HepG2 (cell line): ENCODE results near the gene KLHL36. TPM values are rescaled to one million over a fixed set of nuclear protein-coding genes. Genes with fewer than 3 reads are reported as not detected.

Experiments
- ATAC-seq: fragments of 200-7000 bp; cut with Tn5 transposase; 3 replicates; pipeline ENCODE4 v1.9.1; 2020; ENCODE audit warnings: mild to moderate bottlenecking, moderate library complexity
- BruUV-seq: library from RNA; stranded (reverse); fragments of 400-500 nt; replicated peaks from 2 replicates; lab custom pipeline; 2021; lab: Mats Ljungman, UMichigan
- CTCF ChIA-PET: fragments of 300-600 bp; formaldehyde crosslinking; extraction: SDS; loops from one replicate; lab custom pipeline; 2021; ENCODE audit warnings: low total read pairs, inconsistent platforms, low intra/inter-chr PET ratio; lab: Yijun Ruan, JAX
- POLR2A ChIA-PET: fragments of 350-600 bp; sonication (Branson Sonifier 250); formaldehyde crosslinking; loops from one replicate; lab custom pipeline; 2020; ENCODE audit warnings: antibody characterized with exemption, inconsistent platforms; lab: Yijun Ruan, JAX
- DNase-seq: peaks from one replicate; pipeline ENCODE4 v3.0.0-alpha.2; 2015; ENCODE audit warnings: low spot score
- FAIRE-seq: peaks from 3 replicates; lab custom pipeline; 2011; peaks lifted over from hg19 to GRCh38; lab: Jason Lieb, UNC
- H2AFZ ChIP-seq: one replicate; pipeline ENCODE4 v1.6.1; 2011; ENCODE audit warnings: low read length, inconsistent platforms
- H3K27ac ChIP-seq: fragments of 300-600 bp; 3 replicates; pipeline ENCODE4 v1.8.0; 2011; ENCODE audit warnings: mixed run types, mild to moderate bottlenecking, mixed read lengths, low read length, inconsistent platforms; ENCODE audit not compliant: insufficient read depth; ENCODE audit errors: extremely low read length
- H3K27me3 ChIP-seq, 2 experiments: fragments of 200-600 bp in 1 of 2; 2 replicates in 1 of 2; 3 replicates in 1 of 2; pipeline versions ENCODE4 v1.6.0 to v1.8.0; 2011; ENCODE audit warnings: low read length in 2 of 2, mild to moderate bottlenecking in 2 of 2, moderate library complexity in 2 of 2, inconsistent platforms in 1 of 2; ENCODE audit not compliant: insufficient read depth in 2 of 2, control insufficient read depth in 1 of 2
- H3K36me3 ChIP-seq, 2 experiments: fragments of 200-600 bp in 1 of 2; replicated peaks in 1 of 2; 2 replicates in 1 of 2; 3 replicates in 1 of 2; pipeline versions ENCODE4 v1.5.1 to v1.8.0; 2011; ENCODE audit warnings: low read length in 2 of 2, inconsistent platforms in 1 of 2; ENCODE audit not compliant: insufficient read depth in 2 of 2, control insufficient read depth in 1 of 2
- H3K4me1 ChIP-seq: 2 replicates; pipeline ENCODE4 v1.5.1; 2012; ENCODE audit warnings: low read length, inconsistent platforms; ENCODE audit not compliant: insufficient read depth
- H3K4me2 ChIP-seq: 2 replicates; pipeline ENCODE4 v1.6.0; 2011; ENCODE audit warnings: low read depth, low read length, inconsistent platforms
- H3K4me3 ChIP-seq, 3 experiments: fragments of 200-600 bp in 1 of 3; sonication (generic), shearing (Covaris generic) in 1 of 3; replicated peaks in 1 of 3; 2 replicates each; pipeline ENCODE4 v1.5.1; 2011 to 2016; ENCODE audit warnings: low read length in 3 of 3, inconsistent platforms in 2 of 3, low read depth in 2 of 3, mild to moderate bottlenecking in 2 of 3, control low read depth in 1 of 3, mixed read lengths in 1 of 3; ENCODE audit not compliant: insufficient read depth in 1 of 3
- H3K79me2 ChIP-seq: one replicate; pipeline ENCODE4 v1.6.1; 2011; ENCODE audit warnings: low read length, inconsistent platforms; ENCODE audit not compliant: insufficient read depth
- H3K9ac ChIP-seq: 2 replicates; pipeline ENCODE4 v1.6.0; 2011; ENCODE audit warnings: mild to moderate bottlenecking, low read depth, low read length, inconsistent platforms; ENCODE audit not compliant: insufficient read depth
- H3K9me3 ChIP-seq: 2 replicates; pipeline ENCODE4 v1.5.1; 2012; ENCODE audit warnings: mild to moderate bottlenecking, low read length
- H4K20me1 ChIP-seq: 2 replicates; pipeline ENCODE4 v1.6.0; 2011; ENCODE audit warnings: inconsistent platforms, mild to moderate bottlenecking, low read length, moderate library complexity; ENCODE audit not compliant: insufficient read depth
- ATM ChIP-seq: fragments of 450-650 bp; IDR thresholded peaks from 2 replicates; pipeline ENCODE4 v1.7.1; 2017; ENCODE audit warnings: mild to moderate bottlenecking, borderline replicate concordance
- HNF4A ChIP-seq: sonication (generic); formaldehyde crosslinking; IDR thresholded peaks from 2 replicates; pipeline ENCODE4 v1.4.0; 2020; ENCODE audit warnings: missing genetic modification reagents
- HOXA5 ChIP-seq: sonication (generic); formaldehyde crosslinking; IDR thresholded peaks from 2 replicates; pipeline ENCODE4 v1.4.0; 2020; ENCODE audit warnings: missing genetic modification reagents
- PHF21A ChIP-seq: sonication (generic); formaldehyde crosslinking; IDR thresholded peaks from 2 replicates; pipeline ENCODE4 v1.5.0; 2020; ENCODE audit warnings: mild to moderate bottlenecking, missing genetic modification reagents
- RNF2 ChIP-seq: fragments of 450-650 bp; conservative IDR thresholded peaks from 2 replicates; pipeline ENCODE4 v1.6.1; 2016; ENCODE audit warnings: low read depth
- SIX4 ChIP-seq: sonication (generic); formaldehyde crosslinking; IDR thresholded peaks from 2 replicates; pipeline ENCODE4 v1.4.0; 2020; ENCODE audit warnings: missing genetic modification reagents
- TOPORS ChIP-seq: sonication (generic); formaldehyde crosslinking; IDR thresholded peaks from 2 replicates; pipeline ENCODE4 v1.8.0; 2023; ENCODE audit warnings: mild to moderate bottlenecking, missing genetic modification reagents
- ZFP36 ChIP-seq: fragments of 150-350 bp; IDR thresholded peaks from 2 replicates; pipeline ENCODE4 v1.6.1; 2018; ENCODE audit warnings: borderline replicate concordance, low read length, low read depth; ENCODE audit not compliant: partially characterized antibody
- ZFYVE20 ChIP-seq: sonication (generic); formaldehyde crosslinking; IDR thresholded peaks from 2 replicates; pipeline ENCODE4 v1.8.0; 2023; ENCODE audit warnings: low read depth, mild to moderate bottlenecking, moderate library complexity, missing genetic modification reagents, borderline replicate concordance
- ZNF205 ChIP-seq: IDR thresholded peaks from 2 replicates; pipeline ENCODE4 v1.6.1; 2018; ENCODE audit warnings: missing biosample characterization, missing genetic modification reagents
- ZNF766 ChIP-seq: sonication (generic); formaldehyde crosslinking; IDR thresholded peaks from 2 replicates; pipeline ENCODE4 v1.5.0; 2020; ENCODE audit warnings: missing genetic modification reagents, borderline replicate concordance
- ZNF775 ChIP-seq: sonication (generic); formaldehyde crosslinking; IDR thresholded peaks from 2 replicates; pipeline ENCODE4 v1.4.0; 2020; ENCODE audit warnings: missing genetic modification reagents, mild to moderate bottlenecking, moderate library complexity, borderline replicate concordance
- ZNF776 ChIP-seq: sonication (generic); formaldehyde crosslinking; IDR thresholded peaks from 2 replicates; pipeline ENCODE4 v1.4.0; 2020; ENCODE audit warnings: mild to moderate bottlenecking, missing genetic modification reagents
- ZNF792 ChIP-seq: IDR thresholded peaks from 2 replicates; pipeline ENCODE4 v1.6.1; 2016
- WGBS: methylation state at CpG from one replicate; pipeline ENCODE4 v1.1.6; 2017; ENCODE audit warnings: low lambda C conversion rate; 5-methylcytosine and 5-hydroxymethylcytosine counted together
- in situ Hi-C: cut with HindIII; loops from 2 replicates; pipeline ENCODE4 v1.10.0; 2017; ENCODE audit warnings: low pct_unique_long_range_greater_than_20kb; ENCODE audit not compliant: extremely low pct_ligation_motif_present
- intact Hi-C: fragments of 100-400 bp; cut with micrococcal nuclease; formaldehyde crosslinking; loops from one replicate; pipeline ENCODE4 v1.10.0; 2022; ENCODE audit not compliant: unreplicated experiment
- polyA plus RNA-seq, 8 experiments: library from polyadenylated mRNA; depleted of rRNA in 3 of 8; stranded (reverse) in 7 of 8; unstranded in 1 of 8; fragments of >200 nt; fragmentation: Illumina TruSeq in 4 of 8; extraction: Trizol in 4 of 8; gene quantifications; 2 replicates each; pipeline versions ENCODE4 v1.2.1 to v1.2.3, GENCODE V29; 2011 to 2016; ENCODE audit warnings: low read depth in 4 of 8, missing spikeins in 1 of 8, mixed read lengths in 1 of 8; ENCODE audit not compliant: insufficient read depth in 1 of 8
- total RNA-seq, 5 experiments: library from RNA; depleted of rRNA; stranded (reverse); fragments of >200 nt; fragmentation: Illumina TruSeq; extraction: Trizol; gene quantifications; 2 replicates each; pipeline ENCODE4 v1.2.3, GENCODE V29; 2016; ENCODE audit warnings: low read depth in 1 of 5
- TF ChIP-seq, protein P1 (sequence below): sonication (generic); formaldehyde crosslinking; IDR thresholded peaks from 2 replicates; pipeline ENCODE4 v1.4.0; 2020; ENCODE audit warnings: missing genetic modification reagents
- TF ChIP-seq, protein P2 (sequence below): IDR thresholded peaks from 2 replicates; pipeline ENCODE4 v1.6.1; 2016; ENCODE audit warnings: missing compliant biosample characterization, missing genetic modification reagents, borderline replicate concordance
- TF ChIP-seq, protein P3 (sequence below): sonication (generic); formaldehyde crosslinking; IDR thresholded peaks from 2 replicates; pipeline ENCODE4 v1.4.0; 2020; ENCODE audit warnings: missing genetic modification reagents

KLHL36 gene
- total and polyA plus RNA-seq, 2 of the 13 experiments (the other 11 are each of a cell fraction or from before 2014, with no cell fraction given) = 24.3 to 26.0 TPM

DNA sequence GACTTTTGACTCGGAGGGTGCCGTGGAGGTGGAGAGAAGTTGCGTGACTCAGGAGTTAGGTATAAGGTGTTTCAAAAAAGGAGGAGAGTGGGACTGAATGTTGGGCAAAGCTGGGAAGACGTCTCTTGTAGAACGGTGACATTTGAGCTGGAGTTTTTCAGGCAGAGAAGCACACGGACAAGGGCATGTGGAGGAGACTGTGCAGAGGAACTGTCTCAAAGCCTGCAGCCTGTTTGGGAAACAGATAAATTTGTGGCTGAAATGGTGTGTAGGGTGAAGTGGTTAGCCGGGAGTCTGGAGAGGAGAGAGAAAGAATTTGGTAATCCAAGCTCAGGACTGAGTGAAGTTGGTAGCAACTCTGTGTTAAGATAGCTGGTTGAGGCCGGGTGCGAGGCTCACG is 61.3 kb downstream of the KLHL36 start:
- Histone ChIP-seq H3K27me3 (no peaks in the 10 kb centered on the region), H3K4me3 (no peak overlapping the region), H2AFZ (no peak overlapping the region), H3K9ac (no peak overlapping the region), H3K4me2 (no peak overlapping the region), H3K4me1 (peaks cover 87% of the 10 kb centered on the region), H3K27ac (no peak overlapping the region), H3K9me3 (no peaks in the 10 kb centered on the region), H3K79me2 (peaks cover 97% of the 10 kb centered on the region), H4K20me1 (peaks cover 96% of the 10 kb centered on the region), H3K36me3 (peaks cover 5 to 29% of the 10 kb centered on the region in 2 experiments; a peak in 4 of 5 replicates)
- in situ Hi-C loops (no loop called here), intact Hi-C loops (no loop called here)
- FAIRE-seq (no peak), DNase-seq (no peak), ATAC-seq (no peak)
- POLR2A ChIA-PET = interaction anchor here (1.0 kb wide), 1 partner anchor 9 kb away, joined by 5 read pairs; no protein-coding TSS in a partner anchor
- WGBS = 90% methylated on average over 10 of the region's 10 CpGs
- no peak for TF ChIP-seq HOXA5 (CRISPR knock-in tag)
- TF ChIP-seq, protein P1, sequence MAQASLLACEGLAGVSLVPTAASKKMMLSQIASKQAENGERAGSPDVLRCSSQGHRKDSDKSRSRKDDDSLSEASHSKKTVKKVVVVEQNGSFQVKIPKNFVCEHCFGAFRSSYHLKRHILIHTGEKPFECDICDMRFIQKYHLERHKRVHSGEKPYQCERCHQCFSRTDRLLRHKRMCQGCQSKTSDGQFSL (CRISPR knock-in tag) = no peak
- no peak for TF ChIP-seq ZFYVE20 (CRISPR knock-in tag)
- no peak for TF ChIP-seq ZNF776 (CRISPR knock-in tag)
- TF ChIP-seq, protein P2, sequence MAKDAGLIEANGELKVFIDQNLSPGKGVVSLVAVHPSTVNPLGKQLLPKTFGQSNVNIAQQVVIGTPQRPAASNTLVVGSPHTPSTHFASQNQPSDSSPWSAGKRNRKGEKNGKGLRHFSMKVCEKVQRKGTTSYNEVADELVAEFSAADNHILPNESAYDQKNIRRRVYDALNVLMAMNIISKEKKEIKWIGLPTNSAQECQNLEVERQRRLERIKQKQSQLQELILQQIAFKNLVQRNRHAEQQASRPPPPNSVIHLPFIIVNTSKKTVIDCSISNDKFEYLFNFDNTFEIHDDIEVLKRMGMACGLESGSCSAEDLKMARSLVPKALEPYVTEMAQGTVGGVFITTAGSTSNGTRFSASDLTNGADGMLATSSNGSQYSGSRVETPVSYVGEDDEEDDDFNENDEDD (CRISPR knock-in tag) = no peak
- TF ChIP-seq ZNF775 (CRISPR knock-in tag) = no peak
- no peak for TF ChIP-seq TOPORS (CRISPR knock-in tag)
- TF ChIP-seq ZNF766 = no peak
- no peak for TF ChIP-seq ATM
- TF ChIP-seq PHF21A (CRISPR knock-in tag) = no peak
- TF ChIP-seq ZFP36 = no peak
- TF ChIP-seq RNF2 = no peak
- no peak for TF ChIP-seq SIX4 (CRISPR knock-in tag)
- no peak for TF ChIP-seq HNF4A (CRISPR knock-in tag)
- TF ChIP-seq, protein P3, sequence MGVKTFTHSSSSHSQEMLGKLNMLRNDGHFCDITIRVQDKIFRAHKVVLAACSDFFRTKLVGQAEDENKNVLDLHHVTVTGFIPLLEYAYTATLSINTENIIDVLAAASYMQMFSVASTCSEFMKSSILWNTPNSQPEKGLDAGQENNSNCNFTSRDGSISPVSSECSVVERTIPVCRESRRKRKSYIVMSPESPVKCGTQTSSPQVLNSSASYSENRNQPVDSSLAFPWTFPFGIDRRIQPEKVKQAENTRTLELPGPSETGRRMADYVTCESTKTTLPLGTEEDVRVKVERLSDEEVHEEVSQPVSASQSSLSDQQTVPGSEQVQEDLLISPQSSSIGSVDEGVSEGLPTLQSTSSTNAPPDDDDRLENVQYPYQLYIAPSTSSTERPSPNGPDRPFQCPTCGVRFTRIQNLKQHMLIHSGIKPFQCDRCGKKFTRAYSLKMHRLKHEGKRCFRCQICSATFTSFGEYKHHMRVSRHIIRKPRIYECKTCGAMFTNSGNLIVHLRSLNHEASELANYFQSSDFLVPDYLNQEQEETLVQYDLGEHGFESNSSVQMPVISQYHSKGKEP (CRISPR knock-in tag) = no peak
- no peak for TF ChIP-seq ZNF205 (CRISPR knock-in tag)
- no peak for TF ChIP-seq ZNF792
- no TSS peak for BruUV-seq
- CTCF ChIA-PET = no interaction called here
